GM18909 (cell line): ENCODE results near the gene CD99L2.
A peak's percentile ranks its signal among the peaks of the same experiment; 100 is the strongest.
"Not testable (repeated sequence)": the region's sequence is repeated elsewhere in the genome, so short reads cannot be mapped to it uniquely, and the experiment has no call there.

Experiments used
- ATAC-seq: cut with Tn5 transposase; IDR thresholded peaks from one replicate; pipeline ENCODE4 v1.9.1; 2021; ENCODE audit warnings: mild to moderate bottlenecking; ENCODE audit not compliant: unreplicated experiment, poor library complexity

CD99L2 gene

GRCh38 chrX:150897421-150898320, 797 bp downstream of the CD99L2 start:
- no peak for ATAC-seq

- ATAC-seq: no peak
Observed at GRCh38 chrX:150896632-150897031, 1.8 kb downstream of the CD99L2 start.

GRCh38 chrX:150893936-150894335, 4.5 kb downstream of the CD99L2 start:
- ATAC-seq: no peak

GRCh38 chrX:150889131-150889530, 9.3 kb downstream of the CD99L2 start:
- no peak for ATAC-seq

GRCh38 chrX:150887906-150888465, 10.5 kb downstream of the CD99L2 start:
- no peak for ATAC-seq

GRCh38 chrX:150887268-150887667, 11.2 kb downstream of the CD99L2 start:
- not testable (repeated sequence) for ATAC-seq

GRCh38 chrX:150886381-150886780, 12.1 kb downstream of the CD99L2 start:
- no peak for ATAC-seq

- ATAC-seq: peak; percentile 4
Observed at GRCh38 chrX:150880808-150881165, 17.7 kb downstream of the CD99L2 start.

- peak; percentile 86 for ATAC-seq
Observed at GRCh38 chrX:150879855-150880807, 18.3 kb downstream of the CD99L2 start.

- not testable (repeated sequence) for ATAC-seq
Observed at GRCh38 chrX:150875621-150876020, 22.8 kb downstream of the CD99L2 start.

GRCh38 chrX:150874448-150874847, 24.0 kb downstream of the CD99L2 start:
- ATAC-seq: no peak

- ATAC-seq: peak; percentile 72
Observed at GRCh38 chrX:150873616-150874015, 24.9 kb downstream of the CD99L2 start.

GRCh38 chrX:150872773-150873336, 25.6 kb downstream of the CD99L2 start:
- no peak for ATAC-seq

GRCh38 chrX:150871341-150871811, 27.1 kb downstream of the CD99L2 start:
- no peak for ATAC-seq

GRCh38 chrX:150870487-150871340, 27.8 kb downstream of the CD99L2 start:
- ATAC-seq: no peak

GRCh38 chrX:150870029-150870428, 28.4 kb downstream of the CD99L2 start:
- ATAC-seq: no peak

GRCh38 chrX:150869450-150869849, 29.0 kb downstream of the CD99L2 start:
- ATAC-seq: no peak

GRCh38 chrX:150868625-150869024, 29.8 kb downstream of the CD99L2 start:
- no peak for ATAC-seq

GRCh38 chrX:150864127-150864526, 34.3 kb downstream of the CD99L2 start:
- no peak for ATAC-seq
